HCT116 (cell line): ENCODE measurements around the gene SMARCA2.

Source experiments
- EZH2phosphoT487 ChIP-seq: fragments of 200-600 bp; IDR thresholded peaks from 2 replicates; pipeline ENCODE4 v1.6.1; 2018; ENCODE audit warnings: antibody characterized with exemption, borderline replicate concordance
- ZFX ChIP-seq: fragments of 450-650 bp; IDR thresholded peaks from 2 replicates; pipeline ENCODE4 v1.6.1; 2017

DNA sequence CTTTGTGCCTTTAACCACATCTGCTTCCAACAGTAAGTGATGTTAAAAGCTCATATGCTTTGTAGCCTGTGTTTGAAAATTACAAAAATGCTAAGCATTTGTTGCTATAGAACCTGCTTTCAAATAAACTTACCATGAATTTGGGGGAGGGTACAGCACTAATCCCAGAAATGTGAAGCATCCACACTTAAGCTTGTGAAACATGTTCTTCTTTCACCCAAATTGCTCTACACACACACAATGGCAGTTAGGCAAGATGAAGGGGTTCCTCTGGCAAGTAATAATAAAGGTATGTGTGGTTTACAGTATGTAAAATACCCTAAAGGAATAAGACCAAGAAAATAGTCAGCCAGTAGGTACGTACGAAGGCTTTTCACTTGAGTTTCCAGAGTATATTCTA lies 165.6 kb downstream of the SMARCA2 start:
- no peak for TF ChIP-seq ZFX
- no peak for TF ChIP-seq EZH2phosphoT487
